Breast epithelium (tissue), 3 donors: ENCODE results near the gene PCMTD2.

Experiments used
- POLR2A ChIP-seq: fragments of 450-650 bp; IDR thresholded peaks from one replicate; pipeline ENCODE4 v1.6.1; 2016; ENCODE audit warnings: antibody characterized with exemption, mild to moderate bottlenecking, moderate library complexity
- POLR2AphosphoS5 ChIP-seq, 3 donors: sonication (generic); formaldehyde crosslinking; IDR thresholded peaks; one replicate each; pipeline ENCODE4 v1.6.1; 2017; ENCODE audit warnings: antibody characterized with exemption in 3 of 3
- TF ChIP-seq, protein P1 (sequence below), 3 donors: fragments of 450-650 bp; IDR thresholded peaks; one replicate each; pipeline ENCODE4 v1.5.1; 2016 to 2017; ENCODE audit warnings: antibody characterized with exemption in 3 of 3, mild to moderate bottlenecking in 3 of 3, moderate library complexity in 3 of 3

DNA sequence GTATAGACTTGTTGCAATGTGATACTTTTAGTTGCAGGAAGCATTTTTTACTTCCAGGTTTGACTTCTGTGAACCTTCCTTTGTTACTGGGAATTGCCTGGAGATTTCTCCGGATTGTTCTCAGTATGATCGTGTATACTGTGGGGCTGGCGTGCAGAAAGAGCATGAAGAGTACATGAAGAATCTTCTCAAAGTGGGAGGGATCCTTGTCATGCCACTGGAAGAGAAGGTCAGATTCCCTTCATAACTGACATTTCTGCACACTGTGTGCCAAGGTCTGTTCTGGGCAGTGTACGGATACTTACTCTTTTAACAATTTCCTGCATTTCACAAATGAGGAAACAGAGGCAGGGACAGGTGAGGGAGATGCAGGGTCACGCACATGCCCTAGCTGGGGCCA lies 9.7 kb downstream of the PCMTD2 start:
- TF ChIP-seq, protein P1, sequence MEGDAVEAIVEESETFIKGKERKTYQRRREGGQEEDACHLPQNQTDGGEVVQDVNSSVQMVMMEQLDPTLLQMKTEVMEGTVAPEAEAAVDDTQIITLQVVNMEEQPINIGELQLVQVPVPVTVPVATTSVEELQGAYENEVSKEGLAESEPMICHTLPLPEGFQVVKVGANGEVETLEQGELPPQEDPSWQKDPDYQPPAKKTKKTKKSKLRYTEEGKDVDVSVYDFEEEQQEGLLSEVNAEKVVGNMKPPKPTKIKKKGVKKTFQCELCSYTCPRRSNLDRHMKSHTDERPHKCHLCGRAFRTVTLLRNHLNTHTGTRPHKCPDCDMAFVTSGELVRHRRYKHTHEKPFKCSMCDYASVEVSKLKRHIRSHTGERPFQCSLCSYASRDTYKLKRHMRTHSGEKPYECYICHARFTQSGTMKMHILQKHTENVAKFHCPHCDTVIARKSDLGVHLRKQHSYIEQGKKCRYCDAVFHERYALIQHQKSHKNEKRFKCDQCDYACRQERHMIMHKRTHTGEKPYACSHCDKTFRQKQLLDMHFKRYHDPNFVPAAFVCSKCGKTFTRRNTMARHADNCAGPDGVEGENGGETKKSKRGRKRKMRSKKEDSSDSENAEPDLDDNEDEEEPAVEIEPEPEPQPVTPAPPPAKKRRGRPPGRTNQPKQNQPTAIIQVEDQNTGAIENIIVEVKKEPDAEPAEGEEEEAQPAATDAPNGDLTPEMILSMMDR (IDR thresholded peaks at IDR 0.05) = no peak
- TF ChIP-seq POLR2A = no peak
- TF ChIP-seq POLR2AphosphoS5 (IDR thresholded peaks at IDR 0.05) = no peak
